K562 (cell line): ENCODE measurements around the gene CSF2. TPM values are rescaled to one million over a fixed set of nuclear protein-coding genes. Genes with fewer than 3 reads are reported as not detected.
A peak's percentile ranks its signal among the peaks of the same experiment; 100 is the strongest.

Source experiments
- ATF7 ChIP-seq: fragments of 450-650 bp; IDR thresholded peaks from 2 replicates; pipeline ENCODE4 v1.7.1; 2014; ENCODE audit warnings: mild to moderate bottlenecking, moderate library complexity
- GATAD2A ChIP-seq: fragments of 450-650 bp; IDR thresholded peaks from 2 replicates; pipeline ENCODE4 v1.6.1; 2017
- HLTF ChIP-seq: fragments of 450-650 bp; IDR thresholded peaks from 2 replicates; pipeline ENCODE4 v1.6.1; 2016
- LCOR ChIP-seq: sonication (generic); formaldehyde crosslinking; IDR thresholded peaks from 2 replicates; pipeline ENCODE4 v1.8.0; 2022; ENCODE audit warnings: mild to moderate bottlenecking, missing genetic modification reagents
- MYC ChIP-seq, 2 experiments: fragments of 250-450 bp in 1 of 2; sonication (Bioruptor Pico) in 1 of 2; IDR thresholded peaks; 2 replicates each; pipeline versions ENCODE4 v1.5.1 to v1.6.1; 2012 to 2021; ENCODE audit warnings: low read depth in 2 of 2, borderline replicate concordance in 1 of 2, improper control_type of control experiment in 1 of 2, low read length in 1 of 2, mild to moderate bottlenecking in 1 of 2, moderate library complexity in 1 of 2
- NCOA2 ChIP-seq, 2 experiments: fragments of 450-650 bp; IDR thresholded peaks; 2 replicates each; pipeline ENCODE4 v1.6.1; 2018; ENCODE audit warnings: mild to moderate bottlenecking in 2 of 2, moderate library complexity in 1 of 2; ENCODE audit not compliant: partially characterized antibody in 2 of 2
- NCOA4 ChIP-seq: fragments of 450-650 bp; IDR thresholded peaks from 2 replicates; pipeline ENCODE4 v1.6.1; 2018; ENCODE audit warnings: mild to moderate bottlenecking; ENCODE audit not compliant: partially characterized antibody
- NCOR1 ChIP-seq: fragments of 450-650 bp; IDR thresholded peaks from 2 replicates; pipeline ENCODE4 v1.6.1; 2016; ENCODE audit warnings: mild to moderate bottlenecking, moderate library complexity
- NEUROD1 ChIP-seq: fragments of 150-350 bp; IDR thresholded peaks from 2 replicates; pipeline ENCODE4 v1.6.1; 2014; ENCODE audit warnings: borderline replicate concordance, low read length, low read depth; ENCODE audit not compliant: partially characterized antibody
- RCOR1 ChIP-seq, 2 experiments: IDR thresholded peaks; 2 replicates each; pipeline ENCODE4 v1.6.1; 2012; ENCODE audit warnings: low read depth in 2 of 2, low read length in 2 of 2, borderline replicate concordance in 1 of 2, improper control_type of control experiment in 1 of 2
- SAP30 ChIP-seq: fragments of 200-600 bp; sonication (generic); IDR thresholded peaks from 2 replicates; pipeline ENCODE4 v1.6.1; 2012; ENCODE audit warnings: borderline replicate concordance, low read depth, mild to moderate bottlenecking, moderate library complexity, low read length, control low read depth, inconsistent platforms; ENCODE audit not compliant: insufficient read depth, poor library complexity, severe bottlenecking
- SRSF9 ChIP-seq: fragments of 200-400 bp; formaldehyde crosslinking; IDR thresholded peaks from 2 replicates; pipeline ENCODE4 v1.6.1; 2017; ENCODE audit warnings: low read depth, low read length, borderline replicate concordance
- TCFL5 ChIP-seq: fragments of 250-450 bp; sonication (Bioruptor Pico); conservative IDR thresholded peaks from 2 replicates; pipeline ENCODE4 v1.6.1; 2021; ENCODE audit warnings: mild to moderate bottlenecking, moderate library complexity, matching md5 sums
- THRAP3 ChIP-seq: fragments of 450-650 bp; IDR thresholded peaks from 2 replicates; pipeline ENCODE4 v1.6.1; 2016; ENCODE audit warnings: mild to moderate bottlenecking, inconsistent platforms, borderline replicate concordance
- ZKSCAN3 ChIP-seq: fragments of 250-450 bp; sonication (Bioruptor Pico); IDR thresholded peaks from 2 replicates; pipeline ENCODE4 v1.4.0; 2020
- ZNF134 ChIP-seq: fragments of 250-450 bp; sonication (Bioruptor Pico); conservative IDR thresholded peaks from 2 replicates; pipeline ENCODE4 v1.4.0; 2020
- ZNF830 ChIP-seq: fragments of 250-450 bp; sonication (Bioruptor Pico); IDR thresholded peaks from 2 replicates; pipeline ENCODE4 v1.5.0; 2021; ENCODE audit warnings: mild to moderate bottlenecking
- polyA plus RNA-seq, 8 experiments: library from polyadenylated mRNA; depleted of rRNA in 4 of 8; stranded (reverse) in 5 of 8; unstranded in 3 of 8; fragments of >200 nt; fragmentation: Nextera tagmentation in 2 of 8; fragmentation: Illumina TruSeq in 1 of 8; extraction: Ambion mirVana in 2 of 8; extraction: Trizol in 1 of 8; gene quantifications; 2 replicates each; pipeline versions ENCODE4 v1.2.1 to v1.2.3, GENCODE V29; 2011 to 2014; ENCODE audit warnings: inconsistent platforms in 1 of 8, missing spikeins in 1 of 8
- total RNA-seq, 7 experiments: library from RNA; depleted of rRNA in 6 of 7; stranded (reverse); fragments of >200 nt in 6 of 7; fragmentation: Illumina TruSeq in 2 of 7; extraction: Trizol in 2 of 7; gene quantifications; 2 replicates each; pipeline versions ENCODE4 v1.2.1 to v1.2.3, GENCODE V29; 2011 to 2021; ENCODE audit warnings: low replicate concordance in 1 of 7
- TF ChIP-seq, protein P1 (sequence below), 2 experiments: fragments of 450-650 bp in 1 of 2; IDR thresholded peaks; 2 replicates each; pipeline ENCODE4 v1.6.1; 2011 to 2017; ENCODE audit warnings: low read depth in 2 of 2, antibody characterized with exemption in 1 of 2, borderline replicate concordance in 1 of 2, low read length in 1 of 2, mild to moderate bottlenecking in 1 of 2, mixed read lengths in 1 of 2; ENCODE audit not compliant: control insufficient read depth in 1 of 2
- TF ChIP-seq, protein P2 (sequence below), 2 experiments: fragments of 450-650 bp in 1 of 2; sonication (generic) in 1 of 2; formaldehyde crosslinking; conservative IDR thresholded peaks; 2 replicates each; pipeline versions ENCODE4 v1.4.0 to v1.8.1; 2020 to 2022; ENCODE audit warnings: mild to moderate bottlenecking in 1 of 2, missing genetic modification reagents in 1 of 2
- TF ChIP-seq, protein P3 (sequence below): fragments of 450-650 bp; IDR thresholded peaks from 2 replicates; pipeline ENCODE4 v1.6.1; 2016; ENCODE audit warnings: mild to moderate bottlenecking

The CSF2 gene
- total and polyA plus RNA-seq, 9 of the 15 experiments (the other 6 are each of a cell fraction or from before 2014, with no cell fraction given), result 0.25 to 0.29 TPM; not detected in 7

GRCh38 chr5:132098151-132098594 is 24.6 kb downstream of the CSF2 start (continued):
- TF ChIP-seq MYC (IDR thresholded peaks at IDR 0.05; ENCODE audit: low read depth, low read length) (peak; percentile 70), MYC (CRISPR knock-in tag; IDR thresholded peaks at IDR 0.05; ENCODE audit: borderline replicate concordance, low read depth) (no peak), LCOR (peak; percentile 87), ZNF830 (CRISPR knock-in tag) (no peak), NCOA2 (IDR thresholded peaks at IDR 0.05; ENCODE audit: partially characterized antibody in 2 of 2) (peak; percentile 75 to 89), RCOR1 (IDR thresholded peaks at IDR 0.05; ENCODE audit: borderline replicate concordance in 1 of 2, low read depth in 2 of 2, low read length in 2 of 2) (peak; percentile 99 to 100), TCFL5 (CRISPR knock-in tag) (0 out of 2 replicates have a peak, but pooled peaks have one; percentile 22), NCOA4 (peak; percentile 68), ZNF134 (0 out of 2 replicates have a peak, but pooled peaks have one; percentile 45), HLTF (no peak), NEUROD1 (peak; percentile 79), ZKSCAN3 (CRISPR knock-in tag) (no peak), SAP30 (no peak), GATAD2A (peak; percentile 80), SRSF9 (no peak), NCOR1 (peak; percentile 98), THRAP3 (no peak), ATF7 (peak; percentile 85)
- TF ChIP-seq, protein P1, sequence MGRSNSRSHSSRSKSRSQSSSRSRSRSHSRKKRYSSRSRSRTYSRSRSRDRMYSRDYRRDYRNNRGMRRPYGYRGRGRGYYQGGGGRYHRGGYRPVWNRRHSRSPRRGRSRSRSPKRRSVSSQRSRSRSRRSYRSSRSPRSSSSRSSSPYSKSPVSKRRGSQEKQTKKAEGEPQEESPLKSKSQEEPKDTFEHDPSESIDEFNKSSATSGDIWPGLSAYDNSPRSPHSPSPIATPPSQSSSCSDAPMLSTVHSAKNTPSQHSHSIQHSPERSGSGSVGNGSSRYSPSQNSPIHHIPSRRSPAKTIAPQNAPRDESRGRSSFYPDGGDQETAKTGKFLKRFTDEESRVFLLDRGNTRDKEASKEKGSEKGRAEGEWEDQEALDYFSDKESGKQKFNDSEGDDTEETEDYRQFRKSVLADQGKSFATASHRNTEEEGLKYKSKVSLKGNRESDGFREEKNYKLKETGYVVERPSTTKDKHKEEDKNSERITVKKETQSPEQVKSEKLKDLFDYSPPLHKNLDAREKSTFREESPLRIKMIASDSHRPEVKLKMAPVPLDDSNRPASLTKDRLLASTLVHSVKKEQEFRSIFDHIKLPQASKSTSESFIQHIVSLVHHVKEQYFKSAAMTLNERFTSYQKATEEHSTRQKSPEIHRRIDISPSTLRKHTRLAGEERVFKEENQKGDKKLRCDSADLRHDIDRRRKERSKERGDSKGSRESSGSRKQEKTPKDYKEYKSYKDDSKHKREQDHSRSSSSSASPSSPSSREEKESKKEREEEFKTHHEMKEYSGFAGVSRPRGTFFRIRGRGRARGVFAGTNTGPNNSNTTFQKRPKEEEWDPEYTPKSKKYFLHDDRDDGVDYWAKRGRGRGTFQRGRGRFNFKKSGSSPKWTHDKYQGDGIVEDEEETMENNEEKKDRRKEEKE (IDR thresholded peaks at IDR 0.05; ENCODE audit: borderline replicate concordance in 1 of 2, control insufficient read depth in 1 of 2, low read depth in 2 of 2, low read length in 1 of 2), result no peak
- TF ChIP-seq, protein P2, sequence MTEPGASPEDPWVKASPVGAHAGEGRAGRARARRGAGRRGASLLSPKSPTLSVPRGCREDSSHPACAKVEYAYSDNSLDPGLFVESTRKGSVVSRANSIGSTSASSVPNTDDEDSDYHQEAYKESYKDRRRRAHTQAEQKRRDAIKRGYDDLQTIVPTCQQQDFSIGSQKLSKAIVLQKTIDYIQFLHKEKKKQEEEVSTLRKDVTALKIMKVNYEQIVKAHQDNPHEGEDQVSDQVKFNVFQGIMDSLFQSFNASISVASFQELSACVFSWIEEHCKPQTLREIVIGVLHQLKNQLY (CRISPR knock-in tag; conservative IDR thresholded peaks at IDR 0.05), result no peak
- TF ChIP-seq, protein P3, sequence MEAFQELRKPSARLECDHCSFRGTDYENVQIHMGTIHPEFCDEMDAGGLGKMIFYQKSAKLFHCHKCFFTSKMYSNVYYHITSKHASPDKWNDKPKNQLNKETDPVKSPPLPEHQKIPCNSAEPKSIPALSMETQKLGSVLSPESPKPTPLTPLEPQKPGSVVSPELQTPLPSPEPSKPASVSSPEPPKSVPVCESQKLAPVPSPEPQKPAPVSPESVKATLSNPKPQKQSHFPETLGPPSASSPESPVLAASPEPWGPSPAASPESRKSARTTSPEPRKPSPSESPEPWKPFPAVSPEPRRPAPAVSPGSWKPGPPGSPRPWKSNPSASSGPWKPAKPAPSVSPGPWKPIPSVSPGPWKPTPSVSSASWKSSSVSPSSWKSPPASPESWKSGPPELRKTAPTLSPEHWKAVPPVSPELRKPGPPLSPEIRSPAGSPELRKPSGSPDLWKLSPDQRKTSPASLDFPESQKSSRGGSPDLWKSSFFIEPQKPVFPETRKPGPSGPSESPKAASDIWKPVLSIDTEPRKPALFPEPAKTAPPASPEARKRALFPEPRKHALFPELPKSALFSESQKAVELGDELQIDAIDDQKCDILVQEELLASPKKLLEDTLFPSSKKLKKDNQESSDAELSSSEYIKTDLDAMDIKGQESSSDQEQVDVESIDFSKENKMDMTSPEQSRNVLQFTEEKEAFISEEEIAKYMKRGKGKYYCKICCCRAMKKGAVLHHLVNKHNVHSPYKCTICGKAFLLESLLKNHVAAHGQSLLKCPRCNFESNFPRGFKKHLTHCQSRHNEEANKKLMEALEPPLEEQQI, result peak; percentile 96
